GM23338 (cell line): Measurements from ENCODE around the gene CABP2. TPM values are rescaled to one million over a fixed set of nuclear protein-coding genes. Genes with fewer than 3 reads are reported as not detected.

Source experiments
- ATAC-seq: fragments of 200-7000 bp; cut with Tn5 transposase; 3 replicates; pipeline ENCODE4 v1.9.1; 2020
- DNase-seq: peaks from one replicate; pipeline ENCODE4 v3.0.0-alpha.2; 2015; ENCODE audit warnings: low spot score
- H2AFZ ChIP-seq: fragments of 200-600 bp; sonication (generic); 2 replicates; pipeline ENCODE4 v1.8.0; 2016; ENCODE audit warnings: antibody characterized with exemption, mild to moderate bottlenecking, moderate library complexity
- H3F3A ChIP-seq: fragments of 200-600 bp; sonication (generic); replicated peaks from 2 replicates; pipeline ENCODE4 v1.8.0; 2017; ENCODE audit warnings: antibody characterized with exemption, mixed run types, low read depth
- H3K27ac ChIP-seq: fragments of 200-600 bp; sonication (generic); 2 replicates; pipeline ENCODE4 v1.6.1; 2016; ENCODE audit warnings: low read depth
- H3K27me3 ChIP-seq: fragments of 200-600 bp; sonication (generic); 2 replicates; pipeline ENCODE4 v1.8.0; 2016; ENCODE audit warnings: mild to moderate bottlenecking, mixed run types, moderate library complexity; ENCODE audit not compliant: insufficient read depth
- H3K36me3 ChIP-seq: fragments of 200-600 bp; sonication (generic); 2 replicates; pipeline ENCODE4 v1.8.0; 2016; ENCODE audit warnings: mild to moderate bottlenecking; ENCODE audit not compliant: insufficient read depth
- H3K4me1 ChIP-seq: fragments of 200-600 bp; sonication (generic); 2 replicates; pipeline ENCODE4 v1.8.0; 2016; ENCODE audit warnings: mild to moderate bottlenecking, moderate library complexity; ENCODE audit not compliant: insufficient read depth
- H3K4me2 ChIP-seq: fragments of 200-600 bp; sonication (generic); 2 replicates; pipeline ENCODE4 v1.7.1; 2017; ENCODE audit warnings: mixed run types
- H3K4me3 ChIP-seq: fragments of 200-600 bp; sonication (generic); 2 replicates; pipeline ENCODE4 v1.6.1; 2016; ENCODE audit warnings: mixed run types
- H3K79me2 ChIP-seq: fragments of 200-600 bp; sonication (generic); replicated peaks from 2 replicates; pipeline ENCODE4 v1.8.0; 2017; ENCODE audit warnings: mild to moderate bottlenecking; ENCODE audit not compliant: insufficient read depth
- H3K9me2 ChIP-seq: fragments of 200-600 bp; sonication (generic); 2 replicates; pipeline ENCODE4 v1.8.0; 2017; ENCODE audit not compliant: insufficient read depth
- H4K20me1 ChIP-seq: fragments of 200-600 bp; sonication (generic); replicated peaks from 2 replicates; pipeline ENCODE4 v1.8.0; 2017; ENCODE audit warnings: mild to moderate bottlenecking; ENCODE audit not compliant: insufficient read depth
- H3K27ac Mint-ChIP-seq: 2 replicates; pipeline ENCODE4 v1.8.0; 2020; ENCODE audit warnings: inconsistent platforms, mild to moderate bottlenecking, moderate library complexity, mixed read lengths
- H3K27me3 Mint-ChIP-seq: 3 replicates; pipeline ENCODE4 v1.8.0; 2022; ENCODE audit warnings: low read depth, mild to moderate bottlenecking, moderate library complexity, mixed read lengths, inconsistent platforms; ENCODE audit not compliant: insufficient read depth, poor library complexity
- H3K36me3 Mint-ChIP-seq: 3 replicates; pipeline ENCODE4 v1.8.0; 2021; ENCODE audit warnings: low read depth, mild to moderate bottlenecking, inconsistent platforms, moderate library complexity, mixed read lengths
- H3K4me1 Mint-ChIP-seq: 3 replicates; pipeline ENCODE4 v1.8.0; 2020; ENCODE audit warnings: mild to moderate bottlenecking, inconsistent platforms, mixed read lengths
- H3K4me3 Mint-ChIP-seq: 3 replicates; pipeline ENCODE4 v1.8.0; 2021; ENCODE audit warnings: moderate library complexity, mild to moderate bottlenecking, inconsistent platforms, mixed read lengths
- H3K9me3 Mint-ChIP-seq: 3 replicates; pipeline ENCODE4 v1.8.0; 2020; ENCODE audit warnings: moderate library complexity, mild to moderate bottlenecking, inconsistent platforms, mixed read lengths
- CREB1 ChIP-seq: fragments of 250-450 bp; sonication (Bioruptor Pico); IDR thresholded peaks from 2 replicates; pipeline ENCODE4 v1.5.0; 2020; ENCODE audit warnings: low read depth, mild to moderate bottlenecking, moderate library complexity
- EZH2 ChIP-seq: fragments of 200-600 bp; sonication (generic); IDR thresholded peaks from one replicate; pipeline ENCODE4 v1.8.0; 2017; ENCODE audit warnings: antibody characterized with exemption, mild to moderate bottlenecking, low read depth; ENCODE audit not compliant: unreplicated experiment
- EZH2phosphoT487 ChIP-seq: fragments of 200-600 bp; sonication (generic); IDR thresholded peaks from one replicate; pipeline ENCODE4 v1.8.1; 2018; ENCODE audit warnings: antibody characterized with exemption; ENCODE audit not compliant: unreplicated experiment
- JUNB ChIP-seq: IDR thresholded peaks from one replicate; pipeline ENCODE4 v1.6.1; 2016; ENCODE audit warnings: antibody characterized with exemption; ENCODE audit not compliant: unreplicated experiment
- NANOG ChIP-seq: IDR thresholded peaks from 2 replicates; pipeline ENCODE4 v1.6.1; 2016; ENCODE audit warnings: antibody characterized with exemption, borderline replicate concordance
- POLR2AphosphoS5 ChIP-seq: IDR thresholded peaks from 2 replicates; pipeline ENCODE4 v1.6.1; 2016; ENCODE audit warnings: antibody characterized with exemption, low read depth
- STAT1 ChIP-seq: IDR thresholded peaks from one replicate; pipeline ENCODE4 v1.6.1; 2016; ENCODE audit warnings: antibody characterized with exemption; ENCODE audit not compliant: unreplicated experiment
- ZNF114 ChIP-seq: fragments of 250-450 bp; sonication (Bioruptor Pico); IDR thresholded peaks from 2 replicates; pipeline ENCODE4 v1.5.0; 2020; ENCODE audit warnings: mild to moderate bottlenecking, moderate library complexity
- ZNF331 ChIP-seq: fragments of 250-450 bp; sonication (Bioruptor Pico); IDR thresholded peaks from 2 replicates; pipeline ENCODE4 v1.5.0; 2020; ENCODE audit warnings: low read depth, mild to moderate bottlenecking, moderate library complexity
- polyA plus RNA-seq: library from polyadenylated mRNA; unstranded; fragments of >200 nt; fragmentation: Nextera tagmentation; extraction: Ambion mirVana; gene quantifications from 2 replicates; pipeline ENCODE4 v1.2.1, GENCODE V29; 2016
- total RNA-seq: library from RNA; depleted of rRNA; stranded (reverse); fragments of >200 nt; shearing (Covaris generic); gene quantifications from 2 replicates; pipeline ENCODE4 v1.2.3, GENCODE V29; 2014
- TF ChIP-seq, protein P1 (sequence below): fragments of 250-450 bp; sonication (Bioruptor Pico); IDR thresholded peaks from 2 replicates; pipeline ENCODE4 v1.5.0; 2020; ENCODE audit warnings: mild to moderate bottlenecking, moderate library complexity
- TF ChIP-seq, protein P2 (sequence below): IDR thresholded peaks from 2 replicates; pipeline ENCODE4 v1.6.1; 2016; ENCODE audit warnings: antibody characterized with exemption
- TF ChIP-seq, protein P3 (sequence below): IDR thresholded peaks from one replicate; pipeline ENCODE4 v1.6.1; 2018; ENCODE audit warnings: antibody characterized with exemption; ENCODE audit not compliant: unreplicated experiment
- TF ChIP-seq, protein P4 (sequence below), 2 experiments: fragments of 200-600 bp in 1 of 2; sonication (generic) in 1 of 2; conservative IDR thresholded peaks; 2 replicates each; pipeline versions ENCODE4 v1.5.1 to v1.6.1; 2016 to 2017; ENCODE audit warnings: antibody characterized with exemption in 2 of 2, low read depth in 2 of 2, mild to moderate bottlenecking in 2 of 2, moderate library complexity in 1 of 2

CABP2 gene
- total and polyA plus RNA-seq, 2 experiments from 2014 or later: not detected

DNA sequence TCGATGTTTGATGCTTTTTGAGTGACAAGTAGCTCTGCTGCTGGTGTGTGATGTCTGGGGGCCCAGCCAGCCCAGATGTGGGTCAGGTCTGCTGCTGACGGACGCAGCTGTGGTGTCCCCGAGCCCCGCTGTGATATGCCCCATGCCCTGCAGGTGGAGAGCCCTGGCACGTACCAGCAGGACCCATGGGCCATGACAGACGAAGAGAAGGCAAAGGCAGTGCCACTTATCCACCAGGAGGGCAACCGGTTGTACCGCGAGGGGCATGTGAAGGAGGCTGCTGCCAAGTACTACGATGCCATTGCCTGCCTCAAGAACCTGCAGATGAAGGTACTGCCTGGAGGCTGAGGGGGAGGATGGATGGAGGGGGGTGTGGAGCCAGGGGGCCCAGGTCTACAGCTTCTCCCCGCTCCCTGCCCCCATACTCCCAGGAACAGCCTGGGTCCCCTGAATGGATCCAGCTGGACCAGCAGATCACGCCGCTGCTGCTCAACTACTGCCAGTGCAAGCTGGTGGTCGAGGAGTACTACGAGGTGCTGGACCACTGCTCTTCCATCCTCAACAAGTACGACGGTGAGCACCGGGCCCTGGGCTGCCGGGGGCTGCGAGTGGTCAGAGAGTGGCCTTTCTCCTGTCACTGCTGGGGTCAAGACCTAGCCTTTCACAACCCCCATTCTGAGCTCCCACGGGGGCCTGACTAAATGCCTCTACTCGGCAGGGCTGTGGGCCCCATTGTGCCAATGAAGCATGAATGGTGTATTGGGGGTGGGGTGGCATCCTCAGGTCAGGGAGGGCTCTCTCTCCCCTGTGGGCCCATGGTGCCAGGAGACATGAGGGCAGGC is 33.1 kb downstream of the CABP2 start:
- Histone ChIP-seq H3K27ac (no peak overlapping the region), H2AFZ (no peak overlapping the region), H3K79me2 (no peaks in the 10 kb centered on the region), H3K36me3 (no peaks in the 10 kb centered on the region; the same call in 1 of the 2 replicates), H3K4me3 (no peak overlapping the region), H3K27me3 (no peaks in the 10 kb centered on the region), H3K9me2 (no peaks in the 10 kb centered on the region), H3K4me1 (no peaks in the 10 kb centered on the region), H4K20me1 (no peaks in the 10 kb centered on the region; the same call in 1 of the 2 replicates), H3K4me2 (no peak overlapping the region), H3F3A (0 out of 2 replicates have a peak, but pooled peaks cover 3% of the 10 kb centered on the region)
- ATAC-seq (no peak), DNase-seq (no peak)
- Mint-ChIP-seq H3K36me3 (peaks cover 9% of the 10 kb centered on the region; the same call in 1 of the 3 replicates), H3K27ac (no peak overlapping the region), H3K27me3 (peaks cover 8% of the 10 kb centered on the region), H3K9me3 (no peaks in the 10 kb centered on the region), H3K4me3 (no peak overlapping the region; the same call in 2 of the 3 replicates), H3K4me1 (peaks cover 7% of the 10 kb centered on the region)
- TF ChIP-seq STAT1 (no peak), EZH2 (no peak), POLR2AphosphoS5 (no peak), NANOG (no peak), EZH2phosphoT487 (no peak), ZNF114 (CRISPR knock-in tag) (no peak), CREB1 (CRISPR knock-in tag) (no peak), JUNB (no peak), ZNF331 (CRISPR knock-in tag) (no peak)
- TF ChIP-seq, protein P1, sequence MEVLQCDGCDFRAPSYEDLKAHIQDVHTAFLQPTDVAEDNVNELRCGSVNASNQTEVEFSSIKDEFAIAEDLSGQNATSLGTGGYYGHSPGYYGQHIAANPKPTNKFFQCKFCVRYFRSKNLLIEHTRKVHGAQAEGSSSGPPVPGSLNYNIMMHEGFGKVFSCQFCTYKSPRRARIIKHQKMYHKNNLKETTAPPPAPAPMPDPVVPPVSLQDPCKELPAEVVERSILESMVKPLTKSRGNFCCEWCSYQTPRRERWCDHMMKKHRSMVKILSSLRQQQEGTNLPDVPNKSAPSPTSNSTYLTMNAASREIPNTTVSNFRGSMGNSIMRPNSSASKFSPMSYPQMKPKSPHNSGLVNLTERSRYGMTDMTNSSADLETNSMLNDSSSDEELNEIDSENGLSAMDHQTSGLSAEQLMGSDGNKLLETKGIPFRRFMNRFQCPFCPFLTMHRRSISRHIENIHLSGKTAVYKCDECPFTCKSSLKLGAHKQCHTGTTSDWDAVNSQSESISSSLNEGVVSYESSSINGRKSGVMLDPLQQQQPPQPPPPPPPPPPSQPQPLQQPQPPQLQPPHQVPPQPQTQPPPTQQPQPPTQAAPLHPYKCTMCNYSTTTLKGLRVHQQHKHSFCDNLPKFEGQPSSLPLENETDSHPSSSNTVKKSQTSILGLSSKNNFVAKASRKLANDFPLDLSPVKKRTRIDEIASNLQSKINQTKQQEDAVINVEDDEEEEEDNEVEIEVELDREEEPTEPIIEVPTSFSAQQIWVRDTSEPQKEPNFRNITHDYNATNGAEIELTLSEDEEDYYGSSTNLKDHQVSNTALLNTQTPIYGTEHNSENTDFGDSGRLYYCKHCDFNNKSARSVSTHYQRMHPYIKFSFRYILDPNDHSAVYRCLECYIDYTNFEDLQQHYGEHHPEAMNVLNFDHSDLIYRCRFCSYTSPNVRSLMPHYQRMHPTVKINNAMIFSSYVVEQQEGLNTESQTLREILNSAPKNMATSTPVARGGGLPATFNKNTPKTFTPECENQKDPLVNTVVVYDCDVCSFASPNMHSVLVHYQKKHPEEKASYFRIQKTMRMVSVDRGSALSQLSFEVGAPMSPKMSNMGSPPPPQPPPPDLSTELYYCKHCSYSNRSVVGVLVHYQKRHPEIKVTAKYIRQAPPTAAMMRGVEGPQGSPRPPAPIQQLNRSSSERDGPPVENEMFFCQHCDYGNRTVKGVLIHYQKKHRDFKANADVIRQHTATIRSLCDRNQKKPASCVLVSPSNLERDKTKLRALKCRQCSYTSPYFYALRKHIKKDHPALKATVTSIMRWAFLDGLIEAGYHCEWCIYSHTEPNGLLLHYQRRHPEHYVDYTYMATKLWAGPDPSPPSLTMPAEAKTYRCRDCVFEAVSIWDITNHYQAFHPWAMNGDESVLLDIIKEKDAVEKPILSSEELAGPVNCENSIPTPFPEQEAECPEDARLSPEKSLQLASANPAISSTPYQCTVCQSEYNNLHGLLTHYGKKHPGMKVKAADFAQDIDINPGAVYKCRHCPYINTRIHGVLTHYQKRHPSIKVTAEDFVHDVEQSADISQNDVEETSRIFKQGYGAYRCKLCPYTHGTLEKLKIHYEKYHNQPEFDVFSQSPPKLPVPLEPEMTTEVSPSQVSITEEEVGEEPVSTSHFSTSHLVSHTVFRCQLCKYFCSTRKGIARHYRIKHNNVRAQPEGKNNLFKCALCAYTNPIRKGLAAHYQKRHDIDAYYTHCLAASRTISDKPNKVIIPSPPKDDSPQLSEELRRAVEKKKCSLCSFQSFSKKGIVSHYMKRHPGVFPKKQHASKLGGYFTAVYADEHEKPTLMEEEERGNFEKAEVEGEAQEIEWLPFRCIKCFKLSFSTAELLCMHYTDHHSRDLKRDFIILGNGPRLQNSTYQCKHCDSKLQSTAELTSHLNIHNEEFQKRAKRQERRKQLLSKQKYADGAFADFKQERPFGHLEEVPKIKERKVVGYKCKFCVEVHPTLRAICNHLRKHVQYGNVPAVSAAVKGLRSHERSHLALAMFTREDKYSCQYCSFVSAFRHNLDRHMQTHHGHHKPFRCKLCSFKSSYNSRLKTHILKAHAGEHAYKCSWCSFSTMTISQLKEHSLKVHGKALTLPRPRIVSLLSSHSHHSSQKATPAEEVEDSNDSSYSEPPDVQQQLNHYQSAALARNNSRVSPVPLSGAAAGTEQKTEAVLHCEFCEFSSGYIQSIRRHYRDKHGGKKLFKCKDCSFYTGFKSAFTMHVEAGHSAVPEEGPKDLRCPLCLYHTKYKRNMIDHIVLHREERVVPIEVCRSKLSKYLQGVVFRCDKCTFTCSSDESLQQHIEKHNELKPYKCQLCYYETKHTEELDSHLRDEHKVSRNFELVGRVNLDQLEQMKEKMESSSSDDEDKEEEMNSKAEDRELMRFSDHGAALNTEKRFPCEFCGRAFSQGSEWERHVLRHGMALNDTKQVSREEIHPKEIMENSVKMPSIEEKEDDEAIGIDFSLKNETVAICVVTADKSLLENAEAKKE (CRISPR knock-in tag): no peak
- TF ChIP-seq, protein P2, sequence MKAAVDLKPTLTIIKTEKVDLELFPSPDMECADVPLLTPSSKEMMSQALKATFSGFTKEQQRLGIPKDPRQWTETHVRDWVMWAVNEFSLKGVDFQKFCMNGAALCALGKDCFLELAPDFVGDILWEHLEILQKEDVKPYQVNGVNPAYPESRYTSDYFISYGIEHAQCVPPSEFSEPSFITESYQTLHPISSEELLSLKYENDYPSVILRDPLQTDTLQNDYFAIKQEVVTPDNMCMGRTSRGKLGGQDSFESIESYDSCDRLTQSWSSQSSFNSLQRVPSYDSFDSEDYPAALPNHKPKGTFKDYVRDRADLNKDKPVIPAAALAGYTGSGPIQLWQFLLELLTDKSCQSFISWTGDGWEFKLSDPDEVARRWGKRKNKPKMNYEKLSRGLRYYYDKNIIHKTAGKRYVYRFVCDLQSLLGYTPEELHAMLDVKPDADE: no peak
- TF ChIP-seq, protein P3, sequence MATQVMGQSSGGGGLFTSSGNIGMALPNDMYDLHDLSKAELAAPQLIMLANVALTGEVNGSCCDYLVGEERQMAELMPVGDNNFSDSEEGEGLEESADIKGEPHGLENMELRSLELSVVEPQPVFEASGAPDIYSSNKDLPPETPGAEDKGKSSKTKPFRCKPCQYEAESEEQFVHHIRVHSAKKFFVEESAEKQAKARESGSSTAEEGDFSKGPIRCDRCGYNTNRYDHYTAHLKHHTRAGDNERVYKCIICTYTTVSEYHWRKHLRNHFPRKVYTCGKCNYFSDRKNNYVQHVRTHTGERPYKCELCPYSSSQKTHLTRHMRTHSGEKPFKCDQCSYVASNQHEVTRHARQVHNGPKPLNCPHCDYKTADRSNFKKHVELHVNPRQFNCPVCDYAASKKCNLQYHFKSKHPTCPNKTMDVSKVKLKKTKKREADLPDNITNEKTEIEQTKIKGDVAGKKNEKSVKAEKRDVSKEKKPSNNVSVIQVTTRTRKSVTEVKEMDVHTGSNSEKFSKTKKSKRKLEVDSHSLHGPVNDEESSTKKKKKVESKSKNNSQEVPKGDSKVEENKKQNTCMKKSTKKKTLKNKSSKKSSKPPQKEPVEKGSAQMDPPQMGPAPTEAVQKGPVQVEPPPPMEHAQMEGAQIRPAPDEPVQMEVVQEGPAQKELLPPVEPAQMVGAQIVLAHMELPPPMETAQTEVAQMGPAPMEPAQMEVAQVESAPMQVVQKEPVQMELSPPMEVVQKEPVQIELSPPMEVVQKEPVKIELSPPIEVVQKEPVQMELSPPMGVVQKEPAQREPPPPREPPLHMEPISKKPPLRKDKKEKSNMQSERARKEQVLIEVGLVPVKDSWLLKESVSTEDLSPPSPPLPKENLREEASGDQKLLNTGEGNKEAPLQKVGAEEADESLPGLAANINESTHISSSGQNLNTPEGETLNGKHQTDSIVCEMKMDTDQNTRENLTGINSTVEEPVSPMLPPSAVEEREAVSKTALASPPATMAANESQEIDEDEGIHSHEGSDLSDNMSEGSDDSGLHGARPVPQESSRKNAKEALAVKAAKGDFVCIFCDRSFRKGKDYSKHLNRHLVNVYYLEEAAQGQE: no peak
- TF ChIP-seq, protein P4, sequence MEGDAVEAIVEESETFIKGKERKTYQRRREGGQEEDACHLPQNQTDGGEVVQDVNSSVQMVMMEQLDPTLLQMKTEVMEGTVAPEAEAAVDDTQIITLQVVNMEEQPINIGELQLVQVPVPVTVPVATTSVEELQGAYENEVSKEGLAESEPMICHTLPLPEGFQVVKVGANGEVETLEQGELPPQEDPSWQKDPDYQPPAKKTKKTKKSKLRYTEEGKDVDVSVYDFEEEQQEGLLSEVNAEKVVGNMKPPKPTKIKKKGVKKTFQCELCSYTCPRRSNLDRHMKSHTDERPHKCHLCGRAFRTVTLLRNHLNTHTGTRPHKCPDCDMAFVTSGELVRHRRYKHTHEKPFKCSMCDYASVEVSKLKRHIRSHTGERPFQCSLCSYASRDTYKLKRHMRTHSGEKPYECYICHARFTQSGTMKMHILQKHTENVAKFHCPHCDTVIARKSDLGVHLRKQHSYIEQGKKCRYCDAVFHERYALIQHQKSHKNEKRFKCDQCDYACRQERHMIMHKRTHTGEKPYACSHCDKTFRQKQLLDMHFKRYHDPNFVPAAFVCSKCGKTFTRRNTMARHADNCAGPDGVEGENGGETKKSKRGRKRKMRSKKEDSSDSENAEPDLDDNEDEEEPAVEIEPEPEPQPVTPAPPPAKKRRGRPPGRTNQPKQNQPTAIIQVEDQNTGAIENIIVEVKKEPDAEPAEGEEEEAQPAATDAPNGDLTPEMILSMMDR (conservative IDR thresholded peaks at IDR 0.05; ENCODE audit: low read depth in 2 of 2): no peak
